C4-2B (cell line): Measurements from ENCODE around the gene PCDHGA4.
A peak's percentile ranks its signal among the peaks of the same experiment; 100 is the strongest.
"Not testable (repeated sequence)": the region's sequence is repeated elsewhere in the genome, so short reads cannot be mapped to it uniquely, and the experiment has no call there.

Experiments
- H3K27ac ChIP-seq: fragments of 450-650 bp; 2 replicates; pipeline ENCODE4 v1.5.1; 2017
- CTCF ChIP-seq: fragments of 450-650 bp; conservative IDR thresholded peaks from 2 replicates; pipeline ENCODE4 v1.5.1; 2017; ENCODE audit warnings: mild to moderate bottlenecking
- ZFX ChIP-seq: fragments of 450-650 bp; IDR thresholded peaks from 2 replicates; pipeline ENCODE4 v1.6.1; 2017

The PCDHGA4 gene

GRCh38 chr5:141366016-141366896, 11.4 kb downstream of the PCDHGA4 start:
- TF ChIP-seq CTCF (no peak), ZFX (no peak)

GRCh38 chr5:141369994-141370848, 15.4 kb downstream of the PCDHGA4 start, which contains the start of gene PCDHGB3:
TSS of gene PCDHGB3 (plus strand) at chr5:141370242. CDS start at chr5:141370395, 153 bp downstream.
- peak; percentile 58 for TF ChIP-seq CTCF
- TF ChIP-seq ZFX = no peak
- no peak within 1 kb of the TSS for H3K27ac ChIP-seq

More at GRCh38 chr5:141366016-141366896, 11.4 kb downstream of the PCDHGA4 start:
- H3K27ac ChIP-seq = no peak overlapping the region

GRCh38 chr5:141371572-141372475, 17.0 kb downstream of the PCDHGA4 start:
- H3K27ac ChIP-seq = no peak overlapping the region
- TF ChIP-seq ZFX (no peak), CTCF (no peak)

GRCh38 chr5:141373673-141374317, 19.0 kb downstream of the PCDHGA4 start, which contains the start of gene PCDHGA6:
TSS of gene PCDHGA6 (plus strand) at chr5:141373891. CDS start at chr5:141374084, 193 bp downstream.
- no peak within 1 kb of the TSS for H3K27ac ChIP-seq
- TF ChIP-seq CTCF (peak; percentile 75), ZFX (no peak)

- TF ChIP-seq CTCF (no peak), ZFX (no peak)
These were observed 19.8 kb downstream of the PCDHGA4 start for GRCh38 chr5:141374627-141375026.

GRCh38 chr5:141375444-141376155, 20.8 kb downstream of the PCDHGA4 start:
- peak; percentile 41 for TF ChIP-seq CTCF
- not testable (repeated sequence) for H3K27ac ChIP-seq

More at GRCh38 chr5:141374627-141375026, 19.8 kb downstream of the PCDHGA4 start:
- H3K27ac ChIP-seq = no peak overlapping the region
